Adipose tissue (tissue), 3 donors: ENCODE data around the gene CEACAM18. TPM values are rescaled to one million over a fixed set of nuclear protein-coding genes. Genes with fewer than 3 reads are reported as not detected.
"Not testable (repeated sequence)": the region's sequence is repeated elsewhere in the genome, so short reads cannot be mapped to it uniquely, and the experiment has no call there.

ENCODE experiments used
- H3K27ac ChIP-seq: one replicate; pipeline ENCODE4 v1.5.1; 2013; ENCODE audit warnings: low read depth, low read length
- WGBS, 3 donors: extraction: QIAGEN DNeasy Blood & Tissue Kit; methylation state at CpG; one replicate each; pipeline ENCODE4 v1.1.7; 2013; 5-methylcytosine and 5-hydroxymethylcytosine counted together
- polyA plus RNA-seq, 3 donors: library from polyadenylated mRNA; stranded (reverse); fragments of 200-250 nt; gene quantifications; one replicate each; pipeline ENCODE4 v1.2.3, GENCODE V29; 2013
- donor health status: healthy with polysubstance abuse.
- donor health status: Bipolar disorder and iron deficiency.
- donor health status: healthy.

CEACAM18 gene
- polyA plus RNA-seq, 3 donors, result not detected

- 69 to 85% (median 83%) methylated on average over 12 of the region's 12 CpGs for WGBS, 3 donors
- H3K27ac ChIP-seq, result no peak overlapping the region
Measured at GRCh38 chr19:51479531-51480331, 1.4 kb downstream of the CEACAM18 start.

- WGBS, 3 donors, result 31 to 36% (median 34%) methylated on average over 8 of the region's 8 CpGs
Measured at GRCh38 chr19:51480590-51480989, 2.3 kb downstream of the CEACAM18 start.

GRCh38 chr19:51485960-51486660 lies 7.8 kb downstream of the CEACAM18 start:
- H3K27ac ChIP-seq, result no peak overlapping the region
- WGBS, 3 donors, result 68 to 89% (median 81%) methylated on average over 5 of the region's 5 CpGs

More at GRCh38 chr19:51480590-51480989, 2.3 kb downstream of the CEACAM18 start:
- H3K27ac ChIP-seq, result no peak overlapping the region

GRCh38 chr19:51488491-51488890 lies 10.2 kb downstream of the CEACAM18 start:
- H3K27ac ChIP-seq, result no peak overlapping the region
- WGBS, 3 donors, result 59 to 85% (median 75%) methylated on average over 3 of the region's 3 CpGs

GRCh38 chr19:51489113-51489512 lies 10.8 kb downstream of the CEACAM18 start:
- WGBS, 3 donors, result 41 to 57% (median 44%) methylated on average over 2 of the region's 2 CpGs
- no peak overlapping the region for H3K27ac ChIP-seq

GRCh38 chr19:51490676-51491075 lies 12.3 kb downstream of the CEACAM18 start:
- H3K27ac ChIP-seq, result no peak overlapping the region
- 34 to 51% (median 47%) methylated on average over 14 of the region's 14 CpGs for WGBS, 3 donors

- 71 to 82% (median 76%) methylated on average over 7 of the region's 7 CpGs for WGBS, 3 donors
- no peak overlapping the region for H3K27ac ChIP-seq
Measured at GRCh38 chr19:51491586-51491985, 13.2 kb downstream of the CEACAM18 start.

GRCh38 chr19:51493776-51494175 lies 15.4 kb downstream of the CEACAM18 start:
- H3K27ac ChIP-seq, result no peak overlapping the region
- WGBS, 3 donors, result 12 to 25% (median 13%) methylated on average over 2 of the region's 2 CpGs

- 26 to 56% (median 49%) methylated on average over 3 of the region's 3 CpGs for WGBS, 3 donors
- H3K27ac ChIP-seq, result no peak overlapping the region
Measured at GRCh38 chr19:51497666-51498065, 19.3 kb downstream of the CEACAM18 start.

GRCh38 chr19:51500931-51501330 lies 22.6 kb downstream of the CEACAM18 start:
- WGBS, 3 donors, result 50 to 61% (median 55%) methylated on average over 4 to 8 of the region's 8 CpGs
- not testable (repeated sequence) for H3K27ac ChIP-seq

GRCh38 chr19:51501594-51502263 lies 23.4 kb downstream of the CEACAM18 start, which contains the start of gene SIGLEC12:
TSS of gene SIGLEC12 (minus strand) at chr19:51501800. CDS start at chr19:51501733, 67 bp downstream.
- 46 to 65% (median 52%) methylated on average over 9 to 12 of the region's 12 CpGs for WGBS, 3 donors
- H3K27ac ChIP-seq, result no peak within 1 kb of the TSS

- WGBS, 3 donors, result 45 to 69% (median 65%) methylated on average over 5 of the region's 5 CpGs
- H3K27ac ChIP-seq, result no peak overlapping the region
Measured at GRCh38 chr19:51503286-51503817, 25.0 kb downstream of the CEACAM18 start.

- WGBS, 3 donors, result 34 to 42% (median 36%) methylated on average over 3 of the region's 3 CpGs
- no peak overlapping the region for H3K27ac ChIP-seq
Measured at GRCh38 chr19:51503896-51504295, 25.6 kb downstream of the CEACAM18 start.

- H3K27ac ChIP-seq, result no peak overlapping the region
- WGBS, 3 donors, result 22 to 42% (median 42%) methylated on average over 3 of the region's 3 CpGs
Measured at GRCh38 chr19:51505904-51506303, 27.6 kb downstream of the CEACAM18 start.

GRCh38 chr19:51507192-51507591 lies 28.9 kb downstream of the CEACAM18 start:
- H3K27ac ChIP-seq, result no peak overlapping the region
- WGBS, 3 donors, result 36 to 54% (median 49%) methylated on average over 3 of the region's 3 CpGs

- 53 to 58% (median 54%) methylated on average over 6 of the region's 6 CpGs for WGBS, 3 donors
- H3K27ac ChIP-seq, result no peak overlapping the region
Measured at GRCh38 chr19:51507640-51508058, 29.3 kb downstream of the CEACAM18 start.

GRCh38 chr19:51508059-51508733 lies 29.9 kb downstream of the CEACAM18 start:
- H3K27ac ChIP-seq, result no peak overlapping the region
- WGBS, 3 donors, result 37 to 58% (median 55%) methylated on average over 2 to 3 of the region's 3 CpGs
